HEK293T (cell line): ENCODE data around the gene RFX4.

Experiments used
- BHLHE40 ChIP-seq: fragments of 450-650 bp; IDR thresholded peaks from 2 replicates; pipeline ENCODE4 v1.6.1; 2016; ENCODE audit warnings: mild to moderate bottlenecking, moderate library complexity, borderline replicate concordance
- ELF4 ChIP-seq: fragments of 450-650 bp; IDR thresholded peaks from 2 replicates; pipeline ENCODE4 v1.6.1; 2017; ENCODE audit warnings: antibody characterized with exemption
- FOXA1 ChIP-seq: fragments of 450-650 bp; IDR thresholded peaks from 2 replicates; pipeline ENCODE4 v1.6.1; 2016; ENCODE audit warnings: mild to moderate bottlenecking
- FOXK2 ChIP-seq: fragments of 450-650 bp; IDR thresholded peaks from 2 replicates; pipeline ENCODE4 v1.6.1; 2016; ENCODE audit warnings: mild to moderate bottlenecking
- FOXM1 ChIP-seq: fragments of 450-650 bp; IDR thresholded peaks from 2 replicates; pipeline ENCODE4 v1.6.1; 2017; ENCODE audit warnings: mild to moderate bottlenecking, borderline replicate concordance
- HDGF ChIP-seq: fragments of 450-650 bp; IDR thresholded peaks from 2 replicates; pipeline ENCODE4 v1.6.1; 2017; ENCODE audit warnings: antibody characterized with exemption, borderline replicate concordance
- L3MBTL2 ChIP-seq: fragments of 450-650 bp; conservative IDR thresholded peaks from 2 replicates; pipeline ENCODE4 v1.6.1; 2016; ENCODE audit warnings: mild to moderate bottlenecking
- LEF1 ChIP-seq: fragments of 450-650 bp; IDR thresholded peaks from 2 replicates; pipeline ENCODE4 v1.6.1; 2017; ENCODE audit warnings: mild to moderate bottlenecking, borderline replicate concordance
- NFRKB ChIP-seq: fragments of 450-650 bp; IDR thresholded peaks from 2 replicates; pipeline ENCODE4 v1.6.1; 2016; ENCODE audit warnings: mild to moderate bottlenecking, moderate library complexity
- PKNOX1 ChIP-seq: fragments of 450-650 bp; IDR thresholded peaks from 2 replicates; pipeline ENCODE4 v1.6.1; 2016
- SP1 ChIP-seq: fragments of 450-650 bp; IDR thresholded peaks from 2 replicates; pipeline ENCODE4 v1.6.1; 2017
- SUZ12 ChIP-seq: fragments of 450-650 bp; IDR thresholded peaks from 2 replicates; pipeline ENCODE4 v1.6.1; 2016; ENCODE audit warnings: mild to moderate bottlenecking
- ZNF384 ChIP-seq: fragments of 450-650 bp; IDR thresholded peaks from 2 replicates; pipeline ENCODE4 v1.6.1; 2016

- no peak for TF ChIP-seq FOXK2
- no peak for TF ChIP-seq FOXM1
- no peak for TF ChIP-seq SUZ12
- no peak for TF ChIP-seq SP1
- no peak for TF ChIP-seq HDGF
- TF ChIP-seq FOXA1: no peak
- no peak for TF ChIP-seq ELF4
- TF ChIP-seq L3MBTL2: no peak
- TF ChIP-seq PKNOX1: no peak
- TF ChIP-seq ZNF384: peak; percentile 48; the same call in 1 of the 2 replicates
- no peak for TF ChIP-seq BHLHE40
- no peak for TF ChIP-seq LEF1
- no peak for TF ChIP-seq NFRKB
These were observed 121.3 kb downstream of the RFX4 start for GRCh38 chr12:106704081-106704480.
